K562 (cell line): Measurements from ENCODE around the gene GADD45B. TPM values are rescaled to one million over a fixed set of nuclear protein-coding genes. Genes with fewer than 3 reads are reported as not detected.

Experiments used
- ATAC-seq: fragments of 200-7000 bp; cut with Tn5 transposase; 3 replicates; pipeline ENCODE4 v1.9.1; 2020; ENCODE audit warnings: moderate library complexity
- BruUV-seq: library from RNA; stranded (reverse); fragments of 400-500 nt; replicated peaks from 2 replicates; lab custom pipeline; 2021; lab: Mats Ljungman, UMichigan
- CTCF ChIA-PET: fragments of 300-600 bp; formaldehyde crosslinking; extraction: SDS; loops from one replicate; lab custom pipeline; 2021; ENCODE audit warnings: low intra/inter-chr PET ratio; lab: Yijun Ruan, JAX
- POLR2A ChIA-PET: fragments of 300-600, 350-650 bp; sonication (Branson Sonifier 250); formaldehyde crosslinking; extraction: SDS; loops from one replicate; lab custom pipeline; 2021; ENCODE audit warnings: antibody characterized with exemption, inconsistent platforms; lab: Yijun Ruan, JAX
- DNase-seq, 4 experiments: peaks; one replicate each; pipeline versions ENCODE4 v3.0.0 to v3.0.0-alpha.2; 2011 to 2018; ENCODE audit warnings: low spot score in 3 of 4, mixed read lengths in 3 of 4; ENCODE audit errors: extremely low read depth in 1 of 4
- FAIRE-seq: peaks from 2 replicates; lab custom pipeline; 2011; peaks lifted over from hg19 to GRCh38; lab: Jason Lieb, UNC
- H2AFZ ChIP-seq: 2 replicates; pipeline ENCODE4 v1.6.0; 2011; ENCODE audit warnings: low read depth, low read length, control low read depth, inconsistent platforms
- H3K27ac ChIP-seq: fragments of 200-600 bp; 3 replicates; pipeline ENCODE4 v1.8.0; 2011; ENCODE audit warnings: low read depth, mild to moderate bottlenecking, control low read depth, inconsistent platforms, low read length, moderate library complexity, mixed read lengths; ENCODE audit errors: extremely low read depth
- H3K27me3 ChIP-seq, 2 experiments: fragments of 300-600 bp in 1 of 2; 2 replicates in 1 of 2; 3 replicates in 1 of 2; pipeline versions ENCODE4 v1.6.0 to v1.8.0; 2011; ENCODE audit warnings: inconsistent platforms in 2 of 2, low read length in 2 of 2, mild to moderate bottlenecking in 1 of 2, mixed read lengths in 1 of 2, moderate library complexity in 1 of 2; ENCODE audit not compliant: control insufficient read depth in 2 of 2, insufficient read depth in 2 of 2
- H3K36me3 ChIP-seq: fragments of 300-600 bp; 3 replicates; pipeline ENCODE4 v1.8.0; 2011; ENCODE audit warnings: mild to moderate bottlenecking, low read length, inconsistent platforms; ENCODE audit not compliant: control insufficient read depth, insufficient read depth
- H3K4me1 ChIP-seq, 2 experiments: fragments of 200-600 bp in 1 of 2; replicated peaks in 1 of 2; 2 replicates in 1 of 2; 3 replicates in 1 of 2; pipeline versions ENCODE4 v1.5.1 to v1.8.0; 2011; ENCODE audit warnings: inconsistent platforms in 2 of 2, low read length in 2 of 2, mild to moderate bottlenecking in 1 of 2, mixed read lengths in 1 of 2, moderate library complexity in 1 of 2; ENCODE audit not compliant: control insufficient read depth in 2 of 2, insufficient read depth in 2 of 2
- H3K4me2 ChIP-seq: 2 replicates; pipeline ENCODE4 v1.6.1; 2011; ENCODE audit warnings: low read length, control low read depth, inconsistent platforms, mixed read lengths; ENCODE audit not compliant: insufficient read depth
- H3K4me3 ChIP-seq: fragments of 200-600 bp; sonication (generic), shearing (Covaris generic); 2 replicates; pipeline ENCODE4 v1.5.1; 2016; ENCODE audit warnings: control low read depth, inconsistent platforms
- H3K79me2 ChIP-seq: fragments of 200-600 bp; 3 replicates; pipeline ENCODE4 v1.8.0; 2011; ENCODE audit warnings: low read length, inconsistent platforms; ENCODE audit not compliant: control insufficient read depth, insufficient read depth
- H3K9ac ChIP-seq, 2 experiments: 2 replicates each; pipeline versions ENCODE4 v1.6.0 to v1.6.1; 2011; ENCODE audit warnings: low read depth in 2 of 2, low read length in 2 of 2, control low read depth in 1 of 2, inconsistent platforms in 1 of 2, mild to moderate bottlenecking in 1 of 2, mixed read lengths in 1 of 2; ENCODE audit not compliant: insufficient read depth in 1 of 2
- H3K9me1 ChIP-seq: one replicate; pipeline ENCODE4 v1.6.0; 2011; ENCODE audit warnings: inconsistent platforms, mild to moderate bottlenecking, low read length, moderate library complexity; ENCODE audit not compliant: control insufficient read depth, insufficient read depth
- H3K9me3 ChIP-seq: replicated peaks from 2 replicates; pipeline ENCODE4 v1.5.1; 2011; ENCODE audit warnings: low read depth, low read length, inconsistent platforms; ENCODE audit not compliant: control insufficient read depth, insufficient read depth
- H4K20me1 ChIP-seq: replicated peaks from 2 replicates; pipeline ENCODE4 v1.6.1; 2011; ENCODE audit warnings: low read length, inconsistent platforms, mixed read lengths; ENCODE audit not compliant: control insufficient read depth, insufficient read depth
- ARHGAP35 ChIP-seq: fragments of 450-650 bp; IDR thresholded peaks from 2 replicates; pipeline ENCODE4 v1.6.1; 2018; ENCODE audit not compliant: partially characterized antibody
- CBX5 ChIP-seq: IDR thresholded peaks from 2 replicates; pipeline ENCODE4 v1.6.1; 2014; ENCODE audit warnings: low read depth, borderline replicate concordance
- CREBBP ChIP-seq: IDR thresholded peaks from one replicate; pipeline ENCODE4 v1.6.1; 2012; ENCODE audit warnings: low read depth, mild to moderate bottlenecking, control low read depth, inconsistent platforms, low read length
- HDAC1 ChIP-seq, 2 experiments: fragments of 450-650 bp; IDR thresholded peaks; 2 replicates each; pipeline ENCODE4 v1.6.1; 2016 to 2017; ENCODE audit warnings: inconsistent platforms in 1 of 2, mild to moderate bottlenecking in 1 of 2, moderate library complexity in 1 of 2
- KDM1A ChIP-seq, 2 experiments: fragments of 450-650 bp; IDR thresholded peaks; 2 replicates each; pipeline ENCODE4 v1.6.1; 2016; ENCODE audit warnings: mild to moderate bottlenecking in 2 of 2
- MEIS2 ChIP-seq: fragments of 450-650 bp; IDR thresholded peaks from 2 replicates; pipeline ENCODE4 v1.6.1; 2014; ENCODE audit warnings: mild to moderate bottlenecking; ENCODE audit not compliant: partially characterized antibody
- MGA ChIP-seq: fragments of 450-650 bp; IDR thresholded peaks from 2 replicates; pipeline ENCODE4 v1.6.1; 2016; ENCODE audit warnings: mild to moderate bottlenecking, moderate library complexity
- NR2C2 ChIP-seq, 2 experiments: fragments of 200-800 bp in 1 of 2; sonication (Bioruptor generic) in 1 of 2; sonication (generic) in 1 of 2; formaldehyde crosslinking in 1 of 2; IDR thresholded peaks; 2 replicates each; pipeline versions ENCODE4 v1.6.1 to v1.8.0; 2016 to 2022; ENCODE audit warnings: mild to moderate bottlenecking in 1 of 2, missing compliant biosample characterization in 1 of 2, missing genetic modification characterization in 1 of 2, missing genetic modification reagents in 1 of 2
- POLR2A ChIP-seq: fragments of 450-650 bp; conservative IDR thresholded peaks from 2 replicates; pipeline ENCODE4 v1.6.1; 2016
- POLR2B ChIP-seq: fragments of 450-650 bp; IDR thresholded peaks from 2 replicates; pipeline ENCODE4 v1.6.1; 2018; ENCODE audit warnings: low read depth; ENCODE audit not compliant: partially characterized antibody
- SUPT5H ChIP-seq: fragments of 450-650 bp; IDR thresholded peaks from 2 replicates; pipeline ENCODE4 v1.6.1; 2016
- TCF3 ChIP-seq: sonication (generic); formaldehyde crosslinking; IDR thresholded peaks from 2 replicates; pipeline ENCODE4 v1.4.0; 2020; ENCODE audit warnings: mild to moderate bottlenecking, missing genetic modification reagents
- ZC3H8 ChIP-seq: fragments of 450-650 bp; IDR thresholded peaks from 2 replicates; pipeline ENCODE4 v1.6.1; 2017
- ZNF324 ChIP-seq: fragments of 250-450 bp; sonication (Bioruptor Pico); IDR thresholded peaks from 2 replicates; pipeline ENCODE4 v1.4.0; 2020; ENCODE audit warnings: mild to moderate bottlenecking
- WGBS: fragments of 100-300 bp; shearing (Covaris generic); methylation state at CpG from one replicate; pipeline ENCODE4 v1.1.6; 2016; ENCODE audit warnings: low coverage, mixed read lengths; ENCODE audit not compliant: insufficient coverage; ENCODE audit errors: missing lambda C conversion rate; 5-methylcytosine and 5-hydroxymethylcytosine counted together
- in situ Hi-C: fragments of 300-500 bp; cut with MboI; formaldehyde crosslinking; loops from 4 replicates; pipeline ENCODE4 v1.15.0; 2018; ENCODE audit warnings: inconsistent platforms, mixed read lengths
- intact Hi-C: fragments of 100-400 bp; cut with micrococcal nuclease; formaldehyde crosslinking; loops from 2 replicates; pipeline ENCODE4 v1.14.2; 2022
- polyA plus RNA-seq, 8 experiments: library from polyadenylated mRNA; depleted of rRNA in 4 of 8; stranded (reverse) in 5 of 8; unstranded in 3 of 8; fragments of >200 nt; fragmentation: Nextera tagmentation in 2 of 8; fragmentation: Illumina TruSeq in 1 of 8; extraction: Ambion mirVana in 2 of 8; extraction: Trizol in 1 of 8; gene quantifications; 2 replicates each; pipeline versions ENCODE4 v1.2.1 to v1.2.3, GENCODE V29; 2011 to 2014; ENCODE audit warnings: inconsistent platforms in 1 of 8, missing spikeins in 1 of 8
- total RNA-seq, 7 experiments: library from RNA; depleted of rRNA in 6 of 7; stranded (reverse); fragments of >200 nt in 6 of 7; fragmentation: Illumina TruSeq in 2 of 7; extraction: Trizol in 2 of 7; gene quantifications; 2 replicates each; pipeline versions ENCODE4 v1.2.1 to v1.2.3, GENCODE V29; 2011 to 2021; ENCODE audit warnings: low replicate concordance in 1 of 7

GADD45B gene
- total and polyA plus RNA-seq, 9 of the 15 experiments (the other 6 are each of a cell fraction or from before 2014, with no cell fraction given) = 0.06 to 4.1 (median 2.1) TPM

GRCh38 chr19:2440515-2440914 is 35.4 kb upstream of the GADD45B start:
- POLR2A ChIA-PET = interaction anchor here (1.7 kb wide), 1 partner anchor 13 kb away, joined by 6 read pairs; the partner anchor contains the start of gene TIMM13
- TF ChIP-seq POLR2A (peak; percentile 48; the same call in 1 of the 2 replicates), MEIS2 (peak; percentile 58), ARHGAP35 (peak; percentile 85), CBX5 (no peak), TCF3 (CRISPR knock-in tag) (no peak), SUPT5H (peak; percentile 68), KDM1A (IDR thresholded peaks at IDR 0.05) (peak; percentile 51 to 63; a peak in 3 of 4 replicates), POLR2B (peak; percentile 43), HDAC1 (IDR thresholded peaks at IDR 0.05) (peak in 1 of 2 experiments; percentile 53; a peak in 1 of 4 replicates), NR2C2 (CRISPR knock-in tag; IDR thresholded peaks at IDR 0.05) (no peak), NR2C2 (tag; IDR thresholded peaks at IDR 0.05) (no peak), ZC3H8 (no peak), MGA (no peak), ZNF324 (CRISPR knock-in tag) (no peak), CREBBP (no peak)

More at GRCh38 chr19:2440515-2440914, 35.4 kb upstream of the GADD45B start:
- in situ Hi-C loops = no loop called here
- Histone ChIP-seq H3K4me2 (no peak overlapping the region), H4K20me1 (peaks cover 11% of the 10 kb centered on the region; the same call in 1 of the 2 replicates), H3K9ac (peak overlapping the region in 1 of 2 experiments; percentile 45; a peak in 1 of 4 replicates), H3K9me1 (no peaks in the 10 kb centered on the region), H3K4me1 (peaks cover 0 to 18% of the 10 kb centered on the region in 2 experiments; a peak in 1 of 5 replicates), H3K79me2 (peaks cover 14% of the 10 kb centered on the region), H2AFZ (no peak overlapping the region), H3K9me3 (no peaks in the 10 kb centered on the region), H3K36me3 (peaks cover 80% of the 10 kb centered on the region; the same call in 1 of the 3 replicates), H3K27me3 (no peaks in the 10 kb centered on the region), H3K4me3 (no peak overlapping the region), H3K27ac (no peak overlapping the region)
- ATAC-seq (no peak), FAIRE-seq (no peak), DNase-seq (no peak)
- WGBS = 91% methylated on average over 1 of the region's 1 CpG
- BruUV-seq = no TSS peak
- CTCF ChIA-PET = interaction anchor here (0.6 kb wide), 1 partner anchor 555 kb away, joined by 6 read pairs; the partner anchor contains the start of gene ABHD17A
- intact Hi-C loops = no loop called here
